HL-60 (cell line): ENCODE results near the gene PTTG1.

Source experiments
- DNase-seq, 2 experiments: peaks; one replicate each; pipeline ENCODE4 v3.0.0-alpha.2; 2010 to 2020; ENCODE audit warnings: low read depth in 1 of 2, low spot score in 1 of 2
- H3K27ac ChIP-seq: fragments of 250-450 bp; sonication (Bioruptor Pico); replicated peaks from 2 replicates; pipeline ENCODE4 v1.5.1; 2020; ENCODE audit warnings: mild to moderate bottlenecking, moderate library complexity
- H3K27me3 ChIP-seq: fragments of 250-450 bp; sonication (Bioruptor Pico); 2 replicates; pipeline ENCODE4 v1.5.1; 2021; ENCODE audit warnings: mild to moderate bottlenecking, moderate library complexity; ENCODE audit not compliant: insufficient read depth, poor library complexity, severe bottlenecking
- H3K4me3 ChIP-seq: replicated peaks from 2 replicates; pipeline ENCODE4 v1.5.1; 2011; ENCODE audit warnings: mild to moderate bottlenecking, control low read depth, low read length; ENCODE audit not compliant: insufficient read depth
- GABPA ChIP-seq: IDR thresholded peaks from 2 replicates; pipeline ENCODE4 v1.6.1; 2012; ENCODE audit warnings: low read depth
- POLR2AphosphoS5 ChIP-seq: IDR thresholded peaks from 2 replicates; pipeline ENCODE4 v1.6.1; 2012; ENCODE audit warnings: low read depth
- SPI1 ChIP-seq: IDR thresholded peaks from 2 replicates; pipeline ENCODE4 v1.6.1; 2012; ENCODE audit warnings: low read depth, mild to moderate bottlenecking, borderline replicate concordance
- TF ChIP-seq, protein P1 (sequence below): IDR thresholded peaks from one replicate; pipeline ENCODE4 v1.5.1; 2011; ENCODE audit warnings: low read length, control low read depth, inconsistent platforms; ENCODE audit not compliant: insufficient read depth
- TF ChIP-seq, protein P2 (sequence below): IDR thresholded peaks from 2 replicates; pipeline ENCODE4 v1.6.1; 2012; ENCODE audit warnings: low read depth; ENCODE audit not compliant: insufficient replicate concordance

Gene PTTG1

DNA sequence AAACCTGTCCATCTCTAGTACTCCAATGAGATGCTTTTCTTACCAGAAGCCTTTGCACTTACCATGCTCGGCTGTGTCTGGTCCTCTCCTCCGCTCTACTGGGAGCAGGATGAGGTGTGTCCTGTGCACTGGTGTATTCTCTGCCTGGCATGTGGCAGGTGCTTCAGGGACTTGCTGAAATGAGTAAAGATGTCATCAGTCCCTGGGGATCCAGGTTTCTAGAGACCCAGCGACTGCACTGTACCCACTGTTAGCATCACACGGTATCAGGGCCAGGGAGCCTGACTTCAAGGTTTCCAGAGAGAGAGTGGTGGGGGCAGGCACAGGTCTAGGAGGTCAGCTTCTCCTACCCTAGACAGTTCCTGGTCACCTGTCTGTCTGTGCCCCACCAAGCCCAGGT is 10.5 kb downstream of the PTTG1 start:
- H3K27ac ChIP-seq, result no peak overlapping the region
- TF ChIP-seq, protein P1, sequence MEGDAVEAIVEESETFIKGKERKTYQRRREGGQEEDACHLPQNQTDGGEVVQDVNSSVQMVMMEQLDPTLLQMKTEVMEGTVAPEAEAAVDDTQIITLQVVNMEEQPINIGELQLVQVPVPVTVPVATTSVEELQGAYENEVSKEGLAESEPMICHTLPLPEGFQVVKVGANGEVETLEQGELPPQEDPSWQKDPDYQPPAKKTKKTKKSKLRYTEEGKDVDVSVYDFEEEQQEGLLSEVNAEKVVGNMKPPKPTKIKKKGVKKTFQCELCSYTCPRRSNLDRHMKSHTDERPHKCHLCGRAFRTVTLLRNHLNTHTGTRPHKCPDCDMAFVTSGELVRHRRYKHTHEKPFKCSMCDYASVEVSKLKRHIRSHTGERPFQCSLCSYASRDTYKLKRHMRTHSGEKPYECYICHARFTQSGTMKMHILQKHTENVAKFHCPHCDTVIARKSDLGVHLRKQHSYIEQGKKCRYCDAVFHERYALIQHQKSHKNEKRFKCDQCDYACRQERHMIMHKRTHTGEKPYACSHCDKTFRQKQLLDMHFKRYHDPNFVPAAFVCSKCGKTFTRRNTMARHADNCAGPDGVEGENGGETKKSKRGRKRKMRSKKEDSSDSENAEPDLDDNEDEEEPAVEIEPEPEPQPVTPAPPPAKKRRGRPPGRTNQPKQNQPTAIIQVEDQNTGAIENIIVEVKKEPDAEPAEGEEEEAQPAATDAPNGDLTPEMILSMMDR, result no peak
- TF ChIP-seq, protein P2, sequence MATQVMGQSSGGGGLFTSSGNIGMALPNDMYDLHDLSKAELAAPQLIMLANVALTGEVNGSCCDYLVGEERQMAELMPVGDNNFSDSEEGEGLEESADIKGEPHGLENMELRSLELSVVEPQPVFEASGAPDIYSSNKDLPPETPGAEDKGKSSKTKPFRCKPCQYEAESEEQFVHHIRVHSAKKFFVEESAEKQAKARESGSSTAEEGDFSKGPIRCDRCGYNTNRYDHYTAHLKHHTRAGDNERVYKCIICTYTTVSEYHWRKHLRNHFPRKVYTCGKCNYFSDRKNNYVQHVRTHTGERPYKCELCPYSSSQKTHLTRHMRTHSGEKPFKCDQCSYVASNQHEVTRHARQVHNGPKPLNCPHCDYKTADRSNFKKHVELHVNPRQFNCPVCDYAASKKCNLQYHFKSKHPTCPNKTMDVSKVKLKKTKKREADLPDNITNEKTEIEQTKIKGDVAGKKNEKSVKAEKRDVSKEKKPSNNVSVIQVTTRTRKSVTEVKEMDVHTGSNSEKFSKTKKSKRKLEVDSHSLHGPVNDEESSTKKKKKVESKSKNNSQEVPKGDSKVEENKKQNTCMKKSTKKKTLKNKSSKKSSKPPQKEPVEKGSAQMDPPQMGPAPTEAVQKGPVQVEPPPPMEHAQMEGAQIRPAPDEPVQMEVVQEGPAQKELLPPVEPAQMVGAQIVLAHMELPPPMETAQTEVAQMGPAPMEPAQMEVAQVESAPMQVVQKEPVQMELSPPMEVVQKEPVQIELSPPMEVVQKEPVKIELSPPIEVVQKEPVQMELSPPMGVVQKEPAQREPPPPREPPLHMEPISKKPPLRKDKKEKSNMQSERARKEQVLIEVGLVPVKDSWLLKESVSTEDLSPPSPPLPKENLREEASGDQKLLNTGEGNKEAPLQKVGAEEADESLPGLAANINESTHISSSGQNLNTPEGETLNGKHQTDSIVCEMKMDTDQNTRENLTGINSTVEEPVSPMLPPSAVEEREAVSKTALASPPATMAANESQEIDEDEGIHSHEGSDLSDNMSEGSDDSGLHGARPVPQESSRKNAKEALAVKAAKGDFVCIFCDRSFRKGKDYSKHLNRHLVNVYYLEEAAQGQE, result no peak
- no peak for TF ChIP-seq GABPA
- no peak for TF ChIP-seq POLR2AphosphoS5
- TF ChIP-seq SPI1, result no peak
- no peak for DNase-seq
- no peak overlapping the region for H3K4me3 ChIP-seq
- H3K27me3 ChIP-seq, result no peaks in the 10 kb centered on the region

DNA sequence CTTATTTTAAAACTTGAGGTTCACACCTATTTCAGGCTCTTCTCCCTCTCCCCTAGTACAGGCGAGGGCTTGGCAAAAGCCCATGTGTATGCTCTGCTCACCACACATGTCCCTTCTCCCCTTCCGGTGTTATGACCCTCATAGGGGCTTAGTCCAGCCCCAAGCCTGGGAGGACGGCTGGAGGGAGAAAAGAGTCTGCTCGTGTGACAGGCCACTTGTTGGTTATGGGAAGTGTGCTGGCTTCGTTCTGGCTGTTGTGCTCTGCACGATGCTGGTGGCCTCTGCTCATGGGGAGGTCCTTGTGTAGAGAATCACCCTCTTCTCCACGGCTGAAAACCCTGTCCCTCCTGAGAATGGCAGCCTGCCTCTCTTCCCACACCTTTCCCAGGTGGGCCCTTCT is 11.1 kb downstream of the PTTG1 start:
- no peaks in the 10 kb centered on the region for H3K27me3 ChIP-seq
- no peak for TF ChIP-seq POLR2AphosphoS5
- TF ChIP-seq, protein P2, result no peak
- TF ChIP-seq, protein P1, result no peak
- no peak for TF ChIP-seq GABPA
- no peak for TF ChIP-seq SPI1

DNA sequence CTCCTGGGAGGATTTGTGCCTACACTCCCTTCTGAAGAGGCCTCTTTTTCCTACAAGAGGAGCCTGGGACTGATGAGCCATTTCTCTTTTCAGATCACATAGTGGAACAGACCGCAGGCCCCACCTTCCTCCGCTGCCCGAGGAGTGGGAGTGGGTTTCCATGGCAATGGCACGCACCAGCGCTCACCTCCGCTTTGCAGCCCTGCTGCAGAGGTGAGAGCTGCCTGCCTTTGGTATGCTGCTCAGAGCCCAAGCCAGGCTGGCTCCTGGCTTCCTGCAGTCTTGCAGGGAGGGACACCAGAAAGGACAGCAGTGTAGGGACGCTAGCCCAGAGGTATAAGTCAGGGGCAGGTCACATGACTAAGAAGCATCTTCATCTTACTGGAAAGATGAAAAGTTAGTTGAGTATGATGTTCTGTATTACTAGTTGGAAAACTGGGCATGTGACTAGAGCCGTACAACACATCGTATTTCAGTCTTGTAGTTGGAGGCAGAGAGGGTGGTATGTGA is 12.4 kb downstream of the PTTG1 start:
- no peak for TF ChIP-seq GABPA
- TF ChIP-seq SPI1, result no peak
- TF ChIP-seq, protein P2, result no peak
- TF ChIP-seq, protein P1, result no peak
- no peak for TF ChIP-seq POLR2AphosphoS5
- Histone ChIP-seq H3K4me3 (no peak overlapping the region), H3K27me3 (no peaks in the 10 kb centered on the region), H3K27ac (no peak overlapping the region)
- DNase-seq, result no peak

More for the DNA sequence above, 11.1 kb downstream of the PTTG1 start:
- H3K4me3 ChIP-seq, result no peak overlapping the region
- DNase-seq, result no peak
- H3K27ac ChIP-seq, result no peak overlapping the region
